Esophagus squamous epithelium (tissue), 4 donors: ENCODE data around the gene PGP.

Source experiments
- POLR2A ChIP-seq, 4 donors: fragments of 450-650 bp; IDR thresholded peaks; one replicate each; pipeline ENCODE4 v1.6.1; 2017; ENCODE audit warnings: antibody characterized with exemption in 4 of 4, mild to moderate bottlenecking in 4 of 4, moderate library complexity in 3 of 4
- TF ChIP-seq, protein P1 (sequence below), 6 experiments: fragments of 450-650 bp in 4 of 6; fragments of 200-600 bp in 2 of 6; sonication (generic) in 2 of 6; IDR thresholded peaks; one replicate each; pipeline ENCODE4 v1.5.1; 2016 to 2019; ENCODE audit warnings: antibody characterized with exemption in 6 of 6, mild to moderate bottlenecking in 4 of 6, moderate library complexity in 4 of 6

DNA sequence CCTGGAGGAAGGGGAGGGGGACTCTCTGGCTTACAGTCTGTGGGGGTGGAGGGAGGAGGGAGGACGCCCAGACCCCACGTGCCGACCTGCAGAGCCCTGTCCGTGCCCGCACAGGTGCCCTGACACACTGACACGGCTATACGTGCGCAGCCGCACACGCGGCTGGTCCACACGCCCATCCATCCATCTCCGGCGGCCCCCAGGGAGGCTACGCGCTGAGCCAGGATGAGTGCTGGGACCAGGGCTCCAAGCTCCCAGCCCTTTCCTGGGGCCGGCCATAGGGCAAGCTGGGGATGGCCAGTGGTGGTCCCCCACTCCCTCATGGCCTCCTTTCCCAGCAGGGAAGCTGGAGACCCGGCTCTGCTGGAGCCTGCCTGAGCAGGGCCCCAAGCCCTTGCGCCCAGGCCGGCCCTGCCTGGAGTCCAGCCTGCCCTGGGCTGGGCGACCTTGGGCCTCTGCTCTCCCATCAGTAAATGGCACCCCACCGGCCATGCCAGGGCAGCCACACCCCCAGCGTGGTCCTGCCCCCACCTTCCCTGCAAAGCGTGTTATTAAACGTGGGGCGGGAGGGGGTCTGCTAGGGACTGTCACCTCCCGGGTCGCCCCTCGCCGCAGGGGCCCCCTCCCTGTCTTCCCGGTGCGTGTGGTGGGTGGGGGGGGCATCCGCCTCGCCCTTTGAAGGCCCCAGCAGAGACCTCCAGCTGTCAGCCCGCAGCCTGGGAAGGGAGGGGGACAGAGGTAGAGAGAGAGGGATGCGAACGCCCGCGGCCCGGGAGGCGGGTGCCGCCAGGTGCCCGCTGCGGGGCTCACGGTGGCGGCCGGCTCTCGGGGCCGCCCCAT lies 19.1 kb downstream of the PGP start:
- no peak for TF ChIP-seq POLR2A (IDR thresholded peaks at IDR 0.05)
- TF ChIP-seq, protein P1, sequence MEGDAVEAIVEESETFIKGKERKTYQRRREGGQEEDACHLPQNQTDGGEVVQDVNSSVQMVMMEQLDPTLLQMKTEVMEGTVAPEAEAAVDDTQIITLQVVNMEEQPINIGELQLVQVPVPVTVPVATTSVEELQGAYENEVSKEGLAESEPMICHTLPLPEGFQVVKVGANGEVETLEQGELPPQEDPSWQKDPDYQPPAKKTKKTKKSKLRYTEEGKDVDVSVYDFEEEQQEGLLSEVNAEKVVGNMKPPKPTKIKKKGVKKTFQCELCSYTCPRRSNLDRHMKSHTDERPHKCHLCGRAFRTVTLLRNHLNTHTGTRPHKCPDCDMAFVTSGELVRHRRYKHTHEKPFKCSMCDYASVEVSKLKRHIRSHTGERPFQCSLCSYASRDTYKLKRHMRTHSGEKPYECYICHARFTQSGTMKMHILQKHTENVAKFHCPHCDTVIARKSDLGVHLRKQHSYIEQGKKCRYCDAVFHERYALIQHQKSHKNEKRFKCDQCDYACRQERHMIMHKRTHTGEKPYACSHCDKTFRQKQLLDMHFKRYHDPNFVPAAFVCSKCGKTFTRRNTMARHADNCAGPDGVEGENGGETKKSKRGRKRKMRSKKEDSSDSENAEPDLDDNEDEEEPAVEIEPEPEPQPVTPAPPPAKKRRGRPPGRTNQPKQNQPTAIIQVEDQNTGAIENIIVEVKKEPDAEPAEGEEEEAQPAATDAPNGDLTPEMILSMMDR (IDR thresholded peaks at IDR 0.05), result no peak
